ENCODE results near the gene VSTM2L.

- TF ChIP-seq CTCF (IDR thresholded peaks at IDR 0.05) (no peak), POLR2A (IDR thresholded peaks at IDR 0.05) (no peak), POLR2AphosphoS5 (IDR thresholded peaks at IDR 0.05) (no peak)
Observed at GRCh38 chr20:37931153-37931922, 28.4 kb downstream of the VSTM2L start.
